ENCODE results near the gene FNDC10. TPM values are rescaled to one million over a fixed set of nuclear protein-coding genes. Genes with fewer than 3 reads are reported as not detected.

FNDC10 gene
- total RNA-seq, 1 donor from 2014 or later: 2.4 TPM

DNA sequence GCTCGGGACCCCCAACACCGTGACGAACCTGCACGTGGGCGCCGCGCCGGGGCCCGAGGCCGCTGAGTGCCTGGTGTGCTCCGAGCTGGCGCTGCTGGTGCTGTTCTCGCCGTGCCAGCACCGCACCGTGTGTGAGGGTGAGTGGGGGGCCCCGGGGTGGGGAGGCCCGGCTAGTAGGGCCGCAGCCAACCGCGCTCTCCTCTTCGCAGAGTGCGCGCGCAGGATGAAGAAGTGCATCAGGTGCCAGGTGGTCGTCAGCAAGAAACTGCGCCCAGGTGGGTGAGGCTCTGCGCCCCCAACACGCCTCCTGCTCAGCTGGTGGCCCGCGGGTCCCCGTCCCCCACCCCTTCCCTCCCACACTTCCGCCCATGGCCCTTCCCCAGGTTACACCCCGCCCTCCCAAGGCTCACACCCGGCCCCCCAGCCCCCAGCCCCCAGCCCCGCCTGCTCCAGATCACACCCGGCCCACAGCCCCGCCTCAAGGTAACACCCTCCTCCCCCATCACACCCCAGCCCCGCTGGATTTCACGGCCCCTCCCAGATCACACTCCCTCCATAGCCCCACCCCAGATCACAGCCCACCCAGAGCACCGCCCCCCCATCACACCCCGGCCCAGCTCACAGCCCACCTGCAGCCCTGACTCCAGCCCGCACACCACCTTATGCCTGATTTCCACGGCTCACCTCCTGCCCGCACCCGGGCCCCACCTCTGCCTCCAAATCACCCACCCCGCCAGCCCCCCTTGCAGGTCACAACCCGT is 29.7 kb upstream of the FNDC10 start:
- DNase-seq (ENCODE audit: low spot score): peak; percentile 61
- peak; percentile 1 for ATAC-seq
- intact Hi-C loops (cut with DNase I): no loop called here

DNA sequence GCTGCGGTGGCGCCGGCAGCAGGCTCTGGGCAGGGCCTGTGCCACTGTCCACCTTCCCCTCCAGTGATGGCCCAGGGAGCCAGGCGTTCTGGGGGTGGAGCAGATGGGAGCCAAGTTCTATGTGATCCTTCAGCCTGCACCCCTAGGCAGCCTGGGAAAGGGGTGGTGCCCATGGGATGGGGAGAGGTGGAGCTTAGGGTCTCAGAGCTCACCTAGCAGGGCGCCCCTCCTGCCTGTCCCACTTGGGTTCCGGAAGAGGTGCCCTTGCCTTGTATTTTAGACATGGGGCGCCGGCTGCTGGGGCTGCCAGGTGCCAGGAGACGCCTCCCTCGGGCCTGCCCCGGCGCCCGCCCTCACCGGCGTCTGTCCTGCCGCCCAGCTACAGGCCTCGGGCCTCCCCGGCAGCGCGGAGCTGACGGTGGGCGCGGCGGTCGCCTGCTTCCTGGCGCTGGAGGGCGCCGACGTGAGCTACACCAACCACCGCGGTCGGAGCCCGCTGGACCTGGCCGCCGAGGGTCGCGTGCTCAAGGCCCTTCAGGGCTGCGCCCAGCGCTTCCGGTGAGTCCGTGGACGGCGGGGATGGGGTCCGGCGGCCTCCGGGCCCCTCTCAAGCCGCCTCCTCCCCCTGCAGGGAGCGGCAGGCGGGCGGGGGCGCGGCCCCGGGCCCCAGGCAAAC is 29.0 kb upstream of the FNDC10 start:
- intact Hi-C loops (cut with DNase I): no loop called here
- DNase-seq (ENCODE audit: low spot score): no peak

DNA sequence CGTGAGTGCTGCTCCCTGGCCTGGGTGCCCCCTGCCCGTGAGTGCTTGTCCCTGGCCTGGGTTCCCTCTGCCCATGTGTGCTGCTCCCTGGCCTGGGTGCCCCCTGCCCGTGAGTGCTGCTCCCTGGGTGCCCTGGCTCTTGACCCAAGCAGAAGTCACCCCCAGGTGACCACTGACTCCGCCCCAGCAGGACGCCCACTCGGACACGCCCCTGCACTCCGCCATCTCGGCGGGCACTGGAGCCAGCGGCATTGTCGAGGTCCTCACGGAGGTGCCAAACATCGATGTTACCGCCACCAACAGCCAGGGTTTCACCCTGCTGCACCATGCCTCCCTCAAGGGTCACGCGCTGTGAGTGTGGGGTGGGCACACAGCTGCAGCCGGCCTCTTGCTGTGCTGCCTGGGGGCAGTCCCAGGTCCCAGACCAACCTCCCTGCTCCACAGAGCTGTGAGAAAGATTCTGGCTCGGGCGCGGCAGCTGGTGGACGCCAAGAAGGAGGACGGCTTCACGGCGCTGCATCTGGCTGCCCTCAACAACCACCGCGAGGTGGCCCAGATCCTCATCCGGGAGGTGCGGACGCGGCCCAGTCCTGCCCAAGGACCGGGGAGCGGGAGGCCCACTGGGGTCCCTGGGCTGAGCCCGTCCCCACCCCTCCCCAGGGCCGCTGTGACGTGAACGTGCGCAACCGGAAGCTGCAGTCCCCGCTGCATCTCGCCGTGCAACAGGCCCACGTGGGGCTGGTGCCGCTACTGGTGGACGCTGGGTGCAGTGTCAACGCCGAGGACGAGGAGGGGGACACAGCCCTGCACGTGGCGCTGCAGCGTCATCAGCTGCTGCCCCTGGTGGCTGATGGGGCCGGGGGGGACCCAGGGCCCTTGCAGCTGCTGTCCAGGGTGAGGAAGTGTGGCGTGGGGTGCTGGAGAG is 28.2 kb upstream of the FNDC10 start:
- intact Hi-C loops (cut with DNase I): no loop called here
- no peak for ATAC-seq
- DNase-seq (ENCODE audit: low spot score): no peak

More for the DNA sequence above, 29.0 kb upstream of the FNDC10 start:
- ATAC-seq: no peak

DNA sequence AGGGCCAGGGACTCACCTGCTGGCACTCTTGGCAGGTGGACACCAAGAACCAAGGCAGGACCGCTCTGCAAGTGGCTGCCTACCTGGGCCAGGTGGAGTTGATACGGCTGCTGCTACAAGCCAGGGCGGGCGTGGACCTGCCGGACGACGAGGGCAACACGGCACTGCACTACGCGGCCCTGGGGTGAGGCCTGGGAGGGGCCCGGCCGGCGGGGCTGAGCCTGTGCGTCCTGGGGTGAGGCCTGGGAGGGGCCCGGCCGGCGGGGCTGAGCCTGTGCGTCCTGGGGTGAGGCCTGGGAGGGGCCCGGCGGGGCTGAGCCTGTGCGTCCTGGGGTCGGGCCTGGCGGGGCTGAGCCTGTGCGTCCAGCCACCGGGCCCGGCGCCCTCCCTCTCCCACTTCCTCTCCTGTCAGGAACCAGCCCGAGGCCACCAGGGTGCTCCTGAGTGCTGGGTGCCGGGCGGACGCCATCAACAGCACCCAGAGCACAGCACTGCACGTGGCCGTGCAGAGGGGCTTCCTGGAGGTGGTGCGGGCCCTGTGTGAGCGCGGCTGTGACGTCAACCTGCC is 27.4 kb upstream of the FNDC10 start:
- intact Hi-C loops (cut with DNase I): no loop called here
- no peak for DNase-seq (ENCODE audit: low spot score)

DNA sequence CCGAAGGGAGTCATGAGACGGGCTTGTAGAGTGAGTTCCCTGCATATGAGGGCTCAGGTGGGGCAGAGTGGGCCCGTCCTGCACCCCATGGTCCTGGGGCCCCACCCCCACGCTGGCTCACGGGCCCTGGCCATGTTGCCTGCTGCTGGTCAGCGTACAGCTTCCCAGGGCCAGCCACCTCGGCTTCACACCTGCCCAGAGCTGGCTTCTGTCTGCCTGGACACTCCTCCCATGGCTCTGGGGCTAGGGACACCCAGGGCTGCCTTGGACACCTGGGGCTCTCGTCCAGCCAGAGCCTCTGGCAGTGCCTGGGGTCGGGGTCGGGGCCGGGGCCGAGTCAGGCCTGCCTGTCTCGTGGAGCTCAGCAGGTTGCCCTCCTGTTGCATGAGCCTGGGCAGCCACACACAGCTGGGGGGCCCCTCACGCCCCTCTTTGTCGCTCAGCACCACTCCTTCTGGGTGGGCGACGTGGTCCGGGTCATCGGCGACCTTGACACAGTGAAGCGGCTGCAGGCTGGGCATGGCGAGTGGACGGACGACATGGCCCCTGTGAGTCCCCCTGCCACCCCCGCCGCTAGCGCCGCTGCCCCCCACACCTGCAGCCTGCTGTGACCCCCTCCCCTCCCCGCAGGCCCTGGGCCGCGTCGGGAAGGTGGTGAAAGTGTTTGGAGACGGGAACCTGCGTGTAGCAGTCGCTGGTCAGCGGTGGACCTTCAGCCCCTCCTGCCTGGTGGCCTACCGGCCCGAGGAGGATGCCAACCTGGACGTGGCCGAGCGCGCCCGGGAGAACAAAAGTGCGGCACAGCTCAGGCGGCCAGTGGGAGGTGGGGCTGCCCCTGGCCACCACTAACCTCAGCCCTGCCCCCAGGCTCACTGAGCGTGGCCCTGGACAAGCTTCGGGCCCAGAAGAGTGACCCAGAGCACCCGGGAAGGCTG is 26.5 kb upstream of the FNDC10 start:
- DNase-seq (ENCODE audit: low spot score) (no peak), ATAC-seq (no peak)
- intact Hi-C loops (cut with DNase I): no loop called here

More for the DNA sequence above, 27.4 kb upstream of the FNDC10 start:
- no peak for ATAC-seq

DNA sequence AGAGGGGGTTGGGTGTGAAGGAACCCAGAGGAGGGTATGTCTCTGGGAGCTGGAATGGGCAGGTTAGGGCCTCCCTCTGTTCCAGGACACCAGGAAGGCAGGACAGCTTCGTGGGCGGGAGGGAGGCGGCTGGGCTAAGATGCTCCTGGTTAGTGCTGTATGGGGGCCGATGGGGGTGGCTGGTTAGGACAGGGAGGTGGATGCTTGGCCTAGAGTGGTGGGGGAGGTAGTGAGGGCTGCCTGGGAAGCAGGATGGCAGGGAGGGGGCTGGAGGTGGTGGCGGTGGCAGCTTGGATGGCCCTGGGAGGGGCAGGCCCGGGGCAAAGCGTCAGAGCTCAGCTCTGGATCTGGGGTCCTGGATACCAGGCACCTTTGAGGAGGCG is 25.9 kb upstream of the FNDC10 start:
- ATAC-seq (no peak), DNase-seq (ENCODE audit: low spot score) (no peak)
- intact Hi-C loops (cut with DNase I): no loop called here

DNA sequence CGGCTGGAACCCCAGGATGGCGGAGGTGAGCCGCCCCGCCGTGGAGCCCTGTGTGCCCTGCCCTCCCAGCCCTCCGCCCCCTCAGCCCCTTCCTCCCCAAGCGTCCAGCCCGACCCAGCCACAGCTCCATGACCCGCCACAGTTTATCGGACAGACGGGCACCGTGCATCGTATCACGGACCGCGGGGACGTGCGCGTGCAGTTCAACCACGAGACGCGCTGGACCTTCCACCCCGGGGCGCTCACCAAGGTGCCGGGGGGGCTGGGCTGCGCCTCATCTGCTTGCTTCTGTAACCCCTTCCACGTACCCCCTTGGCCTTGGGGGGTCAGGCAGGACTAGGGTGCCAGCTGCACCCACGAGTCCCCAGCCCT is 25.5 kb upstream of the FNDC10 start:
- intact Hi-C loops (cut with DNase I): no loop called here

DNA sequence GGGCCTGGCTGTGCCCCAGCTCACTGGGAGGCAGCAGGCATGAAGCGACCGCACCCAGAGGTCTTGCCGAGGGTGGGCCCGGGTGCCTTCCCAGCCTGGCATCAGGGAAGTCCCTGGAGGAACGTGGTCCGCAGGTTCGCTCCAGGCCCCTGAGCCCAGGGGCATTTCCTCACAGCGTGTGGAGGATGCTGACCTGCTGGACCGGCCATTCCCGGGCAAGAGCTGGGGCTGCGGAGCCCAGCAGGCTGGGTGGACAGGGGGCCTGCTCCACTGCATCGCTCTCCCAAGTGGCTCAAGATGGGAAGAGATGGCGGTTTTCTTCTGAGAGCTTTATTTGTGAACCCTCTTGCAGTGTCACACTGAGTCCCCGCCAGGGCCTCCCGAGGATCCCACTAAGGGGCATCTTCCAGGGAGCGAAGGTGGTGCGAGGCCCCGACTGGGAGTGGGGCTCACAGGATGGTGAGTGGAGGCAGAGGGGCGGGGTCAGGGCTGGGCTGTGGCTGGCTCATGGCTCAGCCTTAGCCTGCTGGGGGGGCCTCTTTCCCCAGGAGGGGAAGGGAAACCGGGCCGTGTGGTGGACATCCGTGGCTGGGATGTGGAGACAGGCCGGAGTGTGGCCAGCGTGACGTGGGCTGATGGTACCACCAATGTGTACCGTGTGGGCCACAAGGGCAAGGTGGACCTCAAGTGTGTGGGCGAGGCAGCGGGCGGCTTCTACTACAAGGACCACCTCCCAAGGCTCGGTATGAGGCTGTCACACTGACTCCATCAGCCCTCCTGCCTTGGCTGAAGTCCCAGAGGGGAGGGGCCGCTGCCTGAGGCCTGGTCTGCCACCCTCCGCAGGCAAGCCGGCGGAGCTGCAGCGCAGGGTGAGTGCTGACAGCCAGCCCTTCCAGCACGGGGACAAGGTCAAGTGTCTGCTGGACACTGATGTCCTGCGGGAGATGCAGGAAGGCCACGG is 24.8 kb upstream of the FNDC10 start:
- no peak for ATAC-seq
- intact Hi-C loops (cut with DNase I): no loop called here
- no peak for DNase-seq (ENCODE audit: low spot score)

More for the DNA sequence above, 25.5 kb upstream of the FNDC10 start:
- ATAC-seq: no peak
- no peak for DNase-seq (ENCODE audit: low spot score)

DNA sequence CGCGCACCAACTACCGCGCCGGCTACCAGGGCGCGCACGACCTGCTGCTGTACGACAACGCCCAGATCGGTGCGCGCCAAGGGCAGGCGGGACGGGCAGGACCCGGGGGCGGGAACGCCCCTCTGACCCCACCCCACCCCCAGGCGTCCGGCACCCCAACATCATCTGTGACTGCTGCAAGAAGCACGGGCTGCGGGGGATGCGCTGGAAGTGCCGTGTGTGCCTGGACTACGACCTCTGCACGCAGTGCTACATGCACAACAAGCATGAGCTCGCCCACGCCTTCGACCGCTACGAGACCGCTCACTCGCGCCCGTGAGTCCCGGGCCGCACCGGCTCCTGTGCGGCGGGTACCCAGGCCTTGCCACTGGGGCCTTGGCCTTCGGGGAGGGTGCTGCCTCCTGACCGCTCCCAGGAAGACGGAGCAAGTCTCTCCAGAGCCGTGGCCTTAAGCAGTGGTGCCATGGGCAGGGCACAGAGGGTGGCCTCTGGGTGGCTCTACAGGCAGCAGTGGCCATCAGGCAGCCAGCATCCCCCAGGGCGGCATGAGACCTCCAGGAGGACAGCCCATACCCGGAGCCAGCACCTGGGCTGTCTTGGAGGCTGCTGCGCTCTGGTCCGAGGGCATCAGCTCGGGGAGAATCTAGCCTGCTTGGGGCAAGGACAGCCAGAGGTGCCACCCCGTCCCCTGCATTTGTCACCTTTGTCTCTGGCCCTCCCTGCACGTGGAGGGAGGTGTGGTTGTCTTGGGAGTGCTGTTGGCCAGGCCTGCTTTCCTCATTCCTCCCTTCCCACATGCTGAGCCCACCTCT is 23.9 kb upstream of the FNDC10 start:
- intact Hi-C loops (cut with DNase I): no loop called here
- DNase-seq (ENCODE audit: low spot score) (no peak), ATAC-seq (no peak)

DNA sequence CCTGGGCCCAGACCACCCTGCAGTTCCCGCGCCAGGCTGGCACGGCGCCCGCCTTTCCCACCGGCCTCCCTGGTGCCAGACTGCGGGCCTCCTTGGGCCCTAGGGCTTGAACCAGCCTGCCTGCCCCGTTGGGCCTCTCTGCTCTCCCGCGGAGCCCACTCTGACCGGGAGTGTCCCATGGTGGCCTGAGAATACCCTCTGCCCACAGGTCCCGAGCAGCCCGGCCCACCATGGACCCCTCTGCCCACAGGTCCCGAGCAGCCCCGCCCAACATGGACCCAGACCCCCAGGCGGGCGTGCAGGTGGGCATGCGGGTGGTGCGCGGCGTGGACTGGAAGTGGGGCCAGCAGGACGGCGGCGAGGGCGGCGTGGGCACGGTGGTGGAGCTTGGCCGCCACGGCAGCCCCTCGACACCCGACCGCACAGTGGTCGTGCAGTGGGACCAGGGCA is 23.3 kb upstream of the FNDC10 start:
- intact Hi-C loops (cut with DNase I): no loop called here
- DNase-seq (ENCODE audit: low spot score) (no peak), ATAC-seq (no peak)

DNA sequence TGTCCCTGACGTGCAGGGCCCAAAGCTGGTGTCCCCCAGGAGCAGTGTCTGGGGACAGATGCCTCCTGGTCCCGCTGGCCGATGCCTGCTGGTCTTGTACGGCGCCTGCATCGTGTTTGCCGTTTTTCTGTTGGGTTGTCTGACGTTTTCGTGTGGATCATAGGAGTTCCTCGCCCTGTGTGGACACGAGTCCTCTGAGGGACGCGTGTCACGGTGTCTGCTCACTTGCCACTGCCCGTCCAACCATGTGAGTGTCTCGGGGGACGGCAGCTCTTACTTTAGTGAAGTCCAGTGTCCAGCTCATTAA is 22.8 kb upstream of the FNDC10 start:
- DNase-seq (ENCODE audit: low spot score) (no peak), ATAC-seq (no peak)
- intact Hi-C loops (cut with DNase I): no loop called here

DNA sequence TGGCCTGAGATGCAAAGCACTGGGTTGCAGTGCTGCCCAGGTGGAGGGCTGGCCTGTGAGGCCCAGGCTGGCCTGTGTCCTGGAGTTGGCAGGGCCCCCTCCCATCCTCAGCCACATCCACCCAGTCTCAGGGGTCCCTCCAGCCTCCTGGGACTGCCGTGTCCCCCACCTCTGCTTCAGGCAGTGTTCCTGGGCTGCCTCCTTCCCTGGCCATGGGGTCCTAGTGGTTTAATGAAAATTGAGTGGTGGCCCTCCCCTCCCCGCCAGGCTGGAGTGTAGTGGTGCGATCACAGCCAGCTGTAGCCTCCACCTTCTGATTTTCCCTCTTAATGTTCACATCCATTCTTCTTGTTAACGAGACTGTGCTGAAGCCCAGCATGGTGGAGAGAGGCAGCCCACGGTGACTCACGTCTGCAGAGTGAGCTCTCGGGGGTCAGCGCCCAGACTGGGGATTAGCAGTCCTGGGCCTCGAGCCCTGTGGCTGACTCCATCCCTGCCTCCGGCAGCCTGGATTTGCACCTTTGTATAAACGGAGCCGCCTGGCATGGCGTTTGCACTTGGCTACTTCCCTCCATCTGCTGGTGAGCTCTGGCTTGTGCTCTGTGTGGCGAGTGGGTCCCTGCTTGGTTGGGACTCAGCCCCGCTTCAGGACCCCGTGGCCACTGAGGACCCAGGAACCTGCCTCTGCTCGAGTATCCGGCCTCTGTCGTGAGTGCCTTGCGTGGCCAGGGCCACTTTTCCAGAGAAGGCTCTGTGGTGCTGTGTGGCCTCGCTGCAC is 22.3 kb upstream of the FNDC10 start:
- DNase-seq (ENCODE audit: low spot score): no peak
- intact Hi-C loops (cut with DNase I): no loop called here
- ATAC-seq: no peak

DNA sequence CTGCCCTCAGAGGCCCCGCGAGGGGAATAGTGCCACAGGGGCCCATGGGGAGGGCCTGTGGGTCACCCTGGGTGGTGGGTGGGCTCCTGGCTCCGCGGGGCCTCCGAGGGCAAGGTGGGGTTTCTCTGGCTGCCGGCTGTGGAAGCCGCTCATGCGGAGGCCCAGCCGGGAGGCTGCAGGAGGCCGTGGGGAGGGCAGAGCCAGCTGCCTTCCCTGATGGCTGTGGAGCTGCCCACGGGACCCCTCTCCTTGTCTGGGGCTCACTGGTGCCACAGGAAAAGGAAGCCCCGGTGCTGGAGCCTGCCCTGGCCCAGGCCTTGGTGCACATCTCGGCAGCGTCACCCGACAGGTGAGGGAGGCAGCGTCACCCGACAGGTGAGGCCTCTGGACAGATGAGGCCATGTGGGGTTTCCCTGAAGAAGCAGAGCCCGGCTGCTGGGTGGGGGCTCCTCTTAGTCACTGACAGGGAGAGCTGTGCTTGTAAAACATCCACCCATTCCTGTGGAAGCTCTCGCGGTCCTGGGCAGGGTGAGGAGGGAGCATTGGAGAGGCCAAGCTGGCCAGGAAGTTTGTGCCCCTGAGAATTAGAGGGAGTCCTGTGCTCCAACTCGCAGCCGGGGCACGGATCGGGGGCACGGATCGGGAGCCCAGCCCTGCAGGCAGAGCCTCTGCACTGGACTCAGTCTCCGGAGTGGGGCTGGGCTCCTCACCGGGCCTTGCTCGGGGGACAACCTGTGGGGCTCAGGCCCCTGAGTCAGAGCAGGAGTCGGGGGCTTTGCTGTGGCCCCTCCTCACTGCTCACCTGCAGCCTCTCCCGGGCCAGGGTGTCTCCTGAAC is 21.5 kb upstream of the FNDC10 start:
- intact Hi-C loops (cut with DNase I): no loop called here
- ATAC-seq (no peak), DNase-seq (ENCODE audit: low spot score) (no peak)

DNA sequence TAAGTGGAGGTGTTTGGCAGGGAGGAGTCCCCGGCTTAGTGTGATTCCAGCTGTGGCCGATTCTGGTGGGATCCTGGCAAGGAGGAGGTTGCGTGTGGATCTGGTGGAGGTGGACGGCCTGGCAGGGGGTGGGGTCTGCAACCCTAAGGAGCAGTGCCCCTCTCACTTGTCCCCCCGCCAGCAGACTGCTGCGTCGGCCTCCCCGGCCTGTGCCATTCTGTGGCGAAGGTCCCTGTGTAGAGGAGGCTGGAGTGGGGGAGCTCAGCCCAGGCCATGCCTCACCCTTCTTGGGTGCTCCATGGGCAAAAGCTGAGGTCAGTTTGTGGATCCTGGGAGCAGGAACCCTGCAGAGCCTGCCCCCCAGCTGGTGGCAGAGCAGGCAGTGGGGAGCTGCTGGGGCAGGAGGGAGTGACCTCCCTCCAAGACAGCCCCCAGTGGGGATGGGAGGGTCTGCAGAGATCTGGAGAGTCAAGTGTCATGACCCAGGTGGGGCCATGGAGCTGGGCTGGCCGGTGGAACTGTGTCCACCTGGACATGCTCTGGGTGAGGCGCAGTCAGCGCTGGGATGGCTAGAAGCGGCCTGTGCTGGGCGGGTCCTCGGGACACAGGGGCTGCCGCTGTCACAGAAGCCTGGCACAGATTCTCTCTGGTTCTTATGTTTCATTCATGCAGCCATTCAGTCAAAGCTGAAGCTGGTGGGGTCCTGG is 20.7 kb upstream of the FNDC10 start:
- intact Hi-C loops (cut with DNase I): no loop called here
- ATAC-seq: no peak
- DNase-seq (ENCODE audit: low spot score): no peak

All from sciatic nerve (tissue), 2 donors.